Measurements from ENCODE around the gene ARMH4.

Gene ARMH4

GRCh38 chr14:58027904-58028303 is 124.1 kb downstream of the ARMH4 start:
- no peak for DNase-seq (ENCODE audit: low spot score)

GRCh38 chr14:58026967-58027366 is 125.0 kb downstream of the ARMH4 start:
- no peak for DNase-seq (ENCODE audit: low spot score)

GRCh38 chr14:58026219-58026618 is 125.8 kb downstream of the ARMH4 start:
- no peak for DNase-seq (ENCODE audit: low spot score)

GRCh38 chr14:58014778-58015177 is 137.2 kb downstream of the ARMH4 start:
- no peak for DNase-seq (ENCODE audit: low spot score)

- no peak for DNase-seq (ENCODE audit: low spot score)
Measured at GRCh38 chr14:58002618-58003017, 149.4 kb downstream of the ARMH4 start.

GRCh38 chr14:57999979-58000378 is 152.0 kb downstream of the ARMH4 start:
- DNase-seq (ENCODE audit: low spot score): no peak

- no peak for DNase-seq (ENCODE audit: low spot score)
Measured at GRCh38 chr14:57999471-57999870, 152.5 kb downstream of the ARMH4 start.

GRCh38 chr14:57998766-57999165 is 153.2 kb downstream of the ARMH4 start:
- no peak for DNase-seq (ENCODE audit: low spot score)

GRCh38 chr14:57991353-57991752 is 160.7 kb downstream of the ARMH4 start:
- no peak for DNase-seq (ENCODE audit: low spot score)

- DNase-seq (ENCODE audit: low spot score): no peak
Measured at GRCh38 chr14:57988445-57988844, 163.6 kb downstream of the ARMH4 start.

GRCh38 chr14:57987596-57988300 is 164.3 kb downstream of the ARMH4 start:
- DNase-seq (ENCODE audit: low spot score): no peak

GRCh38 chr14:57987051-57987450 is 165.0 kb downstream of the ARMH4 start:
- no peak for DNase-seq (ENCODE audit: low spot score)

GRCh38 chr14:57982804-57983634 is 169.0 kb downstream of the ARMH4 start:
- DNase-seq (ENCODE audit: low spot score): no peak

- no peak for DNase-seq (ENCODE audit: low spot score)
Measured at GRCh38 chr14:57981817-57982560, 170.0 kb downstream of the ARMH4 start.

- no peak for DNase-seq (ENCODE audit: low spot score)
Measured at GRCh38 chr14:57979376-57980048, 172.5 kb downstream of the ARMH4 start.

- DNase-seq (ENCODE audit: low spot score): no peak
Measured at GRCh38 chr14:57976701-57977100, 175.3 kb downstream of the ARMH4 start.

GRCh38 chr14:57974896-57975295 is 177.1 kb downstream of the ARMH4 start:
- DNase-seq (ENCODE audit: low spot score): no peak

GRCh38 chr14:57970594-57970993 is 181.4 kb downstream of the ARMH4 start:
- DNase-seq (ENCODE audit: low spot score): no peak

- DNase-seq (ENCODE audit: low spot score): no peak
Measured at GRCh38 chr14:57970175-57970574, 181.8 kb downstream of the ARMH4 start.

- DNase-seq (ENCODE audit: low spot score): no peak
Measured at GRCh38 chr14:57963071-57963470, 188.9 kb downstream of the ARMH4 start.

GRCh38 chr14:57962325-57963035 is 189.5 kb downstream of the ARMH4 start:
- no peak for DNase-seq (ENCODE audit: low spot score)

GRCh38 chr14:57961786-57962060 is 190.3 kb downstream of the ARMH4 start:
- DNase-seq (ENCODE audit: low spot score): no peak
